ENCODE results near the gene NPEPL1.

The NPEPL1 gene

GRCh38 chr20:58658760-58659159 lies 33.8 kb upstream of the NPEPL1 start:
- DNase-seq (ENCODE audit: low spot score) = no peak

- peak; percentile 36 for DNase-seq (ENCODE audit: low spot score)
Measured at GRCh38 chr20:58659841-58660240, 32.8 kb upstream of the NPEPL1 start.

- DNase-seq (ENCODE audit: low spot score) = peak; percentile 50
Measured at GRCh38 chr20:58660855-58661597, 31.6 kb upstream of the NPEPL1 start.

- peak; percentile 6 for DNase-seq (ENCODE audit: low spot score)
Measured at GRCh38 chr20:58661598-58662473, 30.8 kb upstream of the NPEPL1 start.

GRCh38 chr20:58664331-58664730 lies 28.3 kb upstream of the NPEPL1 start:
- DNase-seq (ENCODE audit: low spot score) = no peak

- no peak for DNase-seq (ENCODE audit: low spot score)
Measured at GRCh38 chr20:58664883-58665282, 27.7 kb upstream of the NPEPL1 start.

GRCh38 chr20:58665606-58666005 lies 27.0 kb upstream of the NPEPL1 start:
- DNase-seq (ENCODE audit: low spot score) = no peak

GRCh38 chr20:58666702-58667101 lies 25.9 kb upstream of the NPEPL1 start:
- no peak for DNase-seq (ENCODE audit: low spot score)

- DNase-seq (ENCODE audit: low spot score) = no peak
Measured at GRCh38 chr20:58667975-58668374, 24.6 kb upstream of the NPEPL1 start.

- no peak for DNase-seq (ENCODE audit: low spot score)
Measured at GRCh38 chr20:58668901-58669286, 23.7 kb upstream of the NPEPL1 start.

- DNase-seq (ENCODE audit: low spot score) = no peak
Measured at GRCh38 chr20:58669287-58670006, 23.2 kb upstream of the NPEPL1 start.

GRCh38 chr20:58670102-58670501 lies 22.5 kb upstream of the NPEPL1 start:
- DNase-seq (ENCODE audit: low spot score) = no peak

GRCh38 chr20:58670659-58671058 lies 21.9 kb upstream of the NPEPL1 start:
- DNase-seq (ENCODE audit: low spot score) = no peak

GRCh38 chr20:58673119-58673518 lies 19.5 kb upstream of the NPEPL1 start:
- no peak for DNase-seq (ENCODE audit: low spot score)

- no peak for DNase-seq (ENCODE audit: low spot score)
Measured at GRCh38 chr20:58675146-58675584, 17.4 kb upstream of the NPEPL1 start.

GRCh38 chr20:58675641-58676040 lies 17.0 kb upstream of the NPEPL1 start:
- no peak for DNase-seq (ENCODE audit: low spot score)

- DNase-seq (ENCODE audit: low spot score) = no peak
Measured at GRCh38 chr20:58676161-58676560, 16.4 kb upstream of the NPEPL1 start.

- DNase-seq (ENCODE audit: low spot score) = no peak
Measured at GRCh38 chr20:58677079-58677604, 15.5 kb upstream of the NPEPL1 start.

GRCh38 chr20:58677808-58678207 lies 14.8 kb upstream of the NPEPL1 start:
- no peak for DNase-seq (ENCODE audit: low spot score)

GRCh38 chr20:58678806-58679205 lies 13.8 kb upstream of the NPEPL1 start:
- no peak for DNase-seq (ENCODE audit: low spot score)

GRCh38 chr20:58682656-58683531 lies 9.7 kb upstream of the NPEPL1 start:
- DNase-seq (ENCODE audit: low spot score) = no peak
